HG03175 (cell line): Measurements from ENCODE around the gene METRNL.

Source experiments
- ATAC-seq: cut with Tn5 transposase; IDR thresholded peaks from one replicate; pipeline ENCODE4 v1.9.1; 2021; ENCODE audit warnings: mild to moderate bottlenecking, moderate library complexity; ENCODE audit not compliant: unreplicated experiment

METRNL gene

DNA sequence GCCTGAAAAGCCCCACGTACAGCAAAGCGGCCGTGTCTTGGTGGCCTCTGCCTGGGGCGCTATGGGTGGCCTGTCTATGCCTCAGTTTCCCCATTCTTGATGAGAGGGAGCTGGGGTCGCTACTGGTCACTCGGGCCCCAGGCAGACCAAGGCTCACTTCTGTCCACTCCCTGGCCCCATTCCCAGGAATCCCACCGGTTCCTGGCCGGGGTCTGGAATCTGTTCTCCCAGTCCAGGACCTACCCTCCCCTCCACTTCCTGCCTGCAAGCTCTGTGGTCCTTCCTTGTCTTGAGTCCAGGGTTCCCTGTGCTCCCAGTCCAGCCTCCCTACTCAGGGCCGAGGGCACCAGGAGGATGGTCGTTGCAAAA lies 24.5 kb downstream of the METRNL start:
- no peak for ATAC-seq

GRCh38 chr17:83104577-83105505 lies 25.4 kb downstream of the METRNL start:
- ATAC-seq = no peak

DNA sequence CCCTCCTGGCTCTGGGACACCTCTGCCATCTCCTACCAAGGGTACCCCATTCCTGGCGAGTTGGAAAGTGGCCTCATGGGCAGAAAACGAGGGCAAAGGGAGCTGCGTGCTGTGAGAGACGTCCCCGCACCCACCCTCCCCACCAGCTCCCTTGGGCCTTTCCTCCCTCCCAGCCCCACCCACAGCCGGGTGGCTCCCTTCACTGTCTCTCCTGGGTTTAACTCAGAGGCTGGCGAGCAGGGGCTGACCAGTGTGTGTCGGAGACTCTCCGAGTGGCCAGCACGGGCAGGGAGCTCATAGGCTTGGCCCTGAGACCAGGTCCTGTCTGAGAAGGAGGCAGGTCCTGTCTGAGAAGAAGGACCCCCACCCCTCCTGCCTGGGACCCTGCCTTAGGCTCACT lies 26.1 kb downstream of the METRNL start:
- ATAC-seq = no peak

- ATAC-seq = no peak
These were observed 26.7 kb downstream of the METRNL start for GRCh38 chr17:83106056-83106588.

- no peak for ATAC-seq
These were observed 27.7 kb downstream of the METRNL start for GRCh38 chr17:83106913-83107655.

- no peak for ATAC-seq
These were observed 28.2 kb downstream of the METRNL start for GRCh38 chr17:83107656-83108048.

- ATAC-seq = no peak
These were observed 29.3 kb downstream of the METRNL start for GRCh38 chr17:83108709-83109108.

DNA sequence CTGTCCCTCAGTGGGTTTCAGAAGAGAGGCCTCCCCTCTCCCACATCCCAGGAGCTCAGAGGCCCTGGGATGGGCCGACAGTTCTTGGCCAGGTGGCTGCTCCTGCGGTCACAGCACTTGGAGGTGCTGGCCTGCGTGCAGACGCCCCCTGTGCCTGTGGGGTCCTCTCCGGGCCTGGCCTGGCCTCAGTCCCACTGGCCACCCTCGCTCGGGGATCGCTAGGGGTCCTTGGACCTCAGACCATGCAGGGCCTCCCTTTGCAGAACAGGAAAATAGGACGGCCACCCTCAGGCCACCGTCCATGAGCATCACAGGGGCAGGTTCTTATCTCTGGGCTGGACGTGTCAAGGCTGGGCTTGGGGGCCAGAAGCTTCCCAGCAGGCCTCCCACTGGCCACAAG lies 30.0 kb downstream of the METRNL start:
- ATAC-seq = no peak

DNA sequence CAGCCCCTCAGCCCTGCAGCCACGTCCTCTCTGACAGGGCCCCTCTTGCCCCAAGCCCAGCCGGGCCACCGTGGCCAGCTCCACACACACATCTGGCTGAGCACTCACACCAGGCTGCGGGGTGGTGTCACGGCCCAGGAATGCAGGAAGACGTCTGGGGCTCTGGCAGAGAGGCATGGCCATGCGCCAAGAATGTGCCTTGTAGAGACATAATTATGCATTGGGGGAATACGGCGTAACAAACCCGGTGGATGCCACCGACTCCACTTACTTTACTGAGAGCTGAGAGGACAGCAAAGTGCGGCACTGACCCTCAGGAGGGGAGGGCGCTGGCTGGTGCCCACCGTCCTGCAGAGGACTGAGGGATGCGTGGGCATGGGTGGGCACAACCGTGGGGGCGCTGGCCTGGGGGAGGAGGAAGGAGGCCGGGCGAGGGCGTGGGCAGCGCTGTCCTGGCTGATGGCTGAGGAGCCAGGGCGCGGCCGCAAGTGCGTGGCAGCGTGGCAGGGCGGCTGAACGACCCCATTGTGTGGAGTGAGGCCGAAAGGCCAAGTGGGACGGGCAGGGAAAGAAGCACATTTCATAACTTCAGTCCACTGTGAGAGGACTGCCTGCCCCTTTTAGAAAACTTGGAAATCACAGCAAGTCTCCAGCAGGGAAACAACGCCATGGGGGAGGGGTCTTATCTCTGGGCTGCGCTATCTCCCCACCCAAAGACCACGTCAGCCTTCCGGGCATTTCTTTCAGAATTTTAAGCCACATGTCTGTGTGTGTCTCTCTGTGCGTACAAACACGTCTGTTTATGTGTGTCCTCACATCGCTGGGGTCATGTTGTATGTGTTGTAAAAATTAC lies 30.6 kb downstream of the METRNL start:
- no peak for ATAC-seq

GRCh38 chr17:83110735-83111134 lies 31.3 kb downstream of the METRNL start:
- no peak for ATAC-seq

DNA sequence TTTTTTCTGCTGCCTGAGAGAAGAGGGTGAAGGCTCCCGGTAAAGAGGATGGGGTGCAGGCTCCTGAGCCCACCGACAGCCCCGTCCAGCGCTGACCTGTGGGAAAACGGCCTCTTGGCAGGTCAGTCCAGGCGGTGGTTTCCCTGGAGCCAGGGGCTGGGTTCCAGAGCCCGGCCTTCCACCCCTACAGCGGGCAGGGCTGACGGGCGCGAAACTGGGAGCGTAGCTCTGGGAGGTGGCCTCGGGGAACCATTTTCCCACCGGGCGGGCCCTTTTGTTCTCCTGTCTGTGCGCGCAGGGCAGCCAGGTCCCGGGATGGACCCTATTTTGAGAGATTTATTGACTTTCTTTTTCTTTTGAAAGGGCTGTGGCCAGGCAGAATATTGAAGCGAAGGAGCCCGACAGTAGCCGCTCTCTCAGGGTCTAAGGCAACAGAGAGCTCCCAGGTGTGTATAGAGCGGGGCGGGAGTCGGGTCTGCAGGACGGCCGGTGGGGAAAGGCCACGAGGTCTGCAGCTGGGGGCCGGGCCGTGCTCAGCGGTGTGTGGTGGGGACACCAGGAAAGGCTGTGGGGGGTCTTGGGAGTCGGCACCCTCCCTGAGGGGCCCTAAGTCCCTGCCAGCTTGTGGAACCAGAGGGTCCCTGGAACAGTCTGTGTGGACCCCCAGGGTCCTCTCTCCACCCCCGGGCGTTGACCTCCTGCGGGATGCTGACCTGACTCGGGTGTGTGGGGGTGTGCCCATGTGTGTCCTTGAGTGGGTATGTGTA lies 32.3 kb downstream of the METRNL start:
- no peak for ATAC-seq

GRCh38 chr17:83113381-83113780 lies 34.0 kb downstream of the METRNL start:
- no peak for ATAC-seq

- no peak for ATAC-seq
These were observed 34.4 kb downstream of the METRNL start for GRCh38 chr17:83113792-83114191.

GRCh38 chr17:83114706-83115105 lies 35.3 kb downstream of the METRNL start:
- no peak for ATAC-seq

GRCh38 chr17:83115202-83115651 lies 35.8 kb downstream of the METRNL start:
- no peak for ATAC-seq

GRCh38 chr17:83115832-83116231 lies 36.4 kb downstream of the METRNL start:
- no peak for ATAC-seq

DNA sequence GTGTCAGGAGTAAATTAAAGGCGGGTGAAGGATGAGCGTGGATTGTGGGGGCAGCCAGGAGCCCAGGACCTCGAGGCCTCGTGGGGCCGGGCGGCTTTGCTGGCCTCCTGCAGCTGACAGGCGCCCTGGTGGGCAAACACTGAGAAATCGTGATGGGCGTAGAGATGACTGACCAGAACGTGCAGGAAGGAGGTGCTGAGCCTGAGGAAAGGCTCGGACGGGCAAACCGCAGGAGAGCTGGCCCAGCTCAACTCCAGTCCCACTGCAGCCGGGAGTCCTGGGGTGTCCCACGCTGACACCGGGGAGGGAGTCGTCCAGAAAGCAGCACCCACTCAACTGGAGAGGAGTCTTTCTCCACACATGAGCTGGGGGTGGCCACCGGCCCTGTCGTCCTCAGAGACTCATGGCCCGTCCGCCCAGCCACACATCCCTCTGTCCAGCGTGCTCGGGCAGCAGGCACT lies 36.9 kb downstream of the METRNL start:
- no peak for ATAC-seq

GRCh38 chr17:83116783-83117555 lies 37.6 kb downstream of the METRNL start:
- no peak for ATAC-seq

DNA sequence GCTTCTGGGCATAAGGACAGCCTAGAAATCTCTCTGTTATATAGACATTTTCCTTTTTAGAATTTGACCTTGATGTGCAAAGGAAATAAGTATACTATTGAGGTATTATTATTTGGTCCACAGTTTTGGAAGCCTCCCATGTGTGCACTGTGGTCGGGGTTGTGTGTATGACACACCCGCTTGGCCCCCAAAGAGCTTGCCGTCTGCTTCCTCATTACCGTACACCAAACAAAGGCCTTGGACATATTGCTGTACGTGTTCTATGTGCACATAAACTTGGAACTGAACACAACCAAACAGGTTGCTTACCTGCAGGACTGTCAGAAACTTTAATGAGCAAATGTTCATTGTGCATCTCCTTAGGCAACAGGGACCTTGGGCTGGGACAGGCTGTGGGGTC lies 38.2 kb downstream of the METRNL start:
- no peak for ATAC-seq
